Stimulated activated CD8-positive, alpha-beta memory T cell treated with anti-CD3 and anti-CD28 coated beads, Interleukin-12 subunit alpha, Interleukin-12 subunit beta, amount 100 ng/mL, for 24 hours (primary cell): ENCODE measurements around the gene AADAC.
"Not testable (repeated sequence)": the region's sequence is repeated elsewhere in the genome, so short reads cannot be mapped to it uniquely, and the experiment has no call there.

Experiments used
- DNase-seq: peaks from one replicate; pipeline ENCODE4 v3.0.0-alpha.2; 2020; ENCODE audit errors: extremely low read depth

The AADAC gene

DNA sequence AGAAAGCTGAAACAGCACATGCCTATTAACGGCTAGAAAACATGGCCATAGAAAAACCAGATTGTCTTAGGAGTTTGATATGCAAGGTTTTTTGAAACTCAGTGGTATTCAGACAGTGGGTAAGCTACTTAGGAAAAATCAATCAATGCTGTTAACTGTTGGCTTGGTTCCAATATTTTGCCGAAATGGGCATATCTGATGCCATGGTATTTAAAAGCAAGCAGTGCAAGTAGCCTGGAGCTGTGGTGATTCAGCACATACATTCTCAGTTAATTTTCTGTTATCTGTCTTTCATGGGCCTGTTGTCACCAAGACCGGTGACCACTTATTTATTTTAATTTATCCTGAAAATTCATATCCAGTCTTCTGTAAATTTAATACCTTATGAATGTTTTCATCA lies 42.2 kb downstream of the AADAC start:
- no peak for DNase-seq

- DNase-seq = no peak
Observed at GRCh38 chr3:151856641-151857040, 42.7 kb downstream of the AADAC start.

- no peak for DNase-seq
Observed at GRCh38 chr3:151859233-151859673, 45.3 kb downstream of the AADAC start.

GRCh38 chr3:151859905-151860304 lies 46.0 kb downstream of the AADAC start:
- no peak for DNase-seq

GRCh38 chr3:151863611-151864010 lies 49.7 kb downstream of the AADAC start:
- DNase-seq = no peak

GRCh38 chr3:151864423-151865101 lies 50.6 kb downstream of the AADAC start:
- no peak for DNase-seq

DNA sequence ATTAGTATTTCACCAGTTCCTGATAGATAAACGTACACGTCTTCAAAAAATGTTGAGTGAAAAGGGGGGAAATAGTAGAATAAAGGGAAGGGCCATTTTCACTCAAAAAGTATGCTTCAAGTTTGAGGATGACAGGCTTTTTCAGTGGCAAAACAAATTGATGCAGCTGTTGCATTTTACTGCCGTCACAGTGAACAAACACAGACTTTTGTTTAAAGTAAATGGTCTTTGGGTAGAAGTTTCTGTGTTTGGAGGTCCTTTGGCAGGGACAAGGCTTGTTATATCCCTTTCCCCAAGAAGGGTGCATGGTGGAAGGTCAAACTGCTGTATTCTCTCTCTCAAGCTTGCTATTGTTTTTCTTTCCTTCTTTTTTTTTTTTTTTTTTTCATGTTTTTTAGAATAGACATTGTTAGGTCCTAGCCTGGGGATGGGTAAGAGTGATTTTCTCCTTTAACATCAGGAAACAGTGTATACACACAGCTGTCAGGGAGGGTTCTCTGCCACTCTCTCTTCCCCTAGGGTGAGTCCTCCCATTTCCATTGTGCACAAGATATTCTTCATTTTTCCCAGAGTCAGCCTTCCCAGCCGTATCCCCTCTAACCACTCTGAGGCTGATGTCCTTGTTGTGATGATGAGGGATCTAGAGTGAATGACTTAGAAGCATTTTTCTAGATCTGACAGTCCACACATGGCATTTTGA lies 52.9 kb downstream of the AADAC start:
- DNase-seq = no peak

DNA sequence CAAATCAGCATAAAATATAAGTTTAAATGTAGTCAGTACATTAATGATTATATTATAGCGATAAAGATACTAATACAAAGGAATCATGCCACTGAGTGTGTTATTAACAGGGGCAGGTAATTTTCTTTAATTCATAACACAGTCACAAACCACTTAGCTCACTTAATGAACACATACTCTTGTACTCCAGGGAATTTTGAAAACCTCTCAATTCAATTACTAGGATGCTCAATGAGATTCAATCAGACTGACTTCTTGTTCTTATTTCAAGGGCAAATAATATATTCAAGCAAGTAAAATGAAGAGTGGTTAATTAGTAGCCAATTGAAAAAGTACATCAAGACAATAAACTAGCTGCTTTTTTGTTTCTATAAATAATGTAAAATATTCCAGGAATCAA lies 53.8 kb downstream of the AADAC start:
- no peak for DNase-seq

- DNase-seq = no peak
Observed at GRCh38 chr3:151869181-151869580, 55.3 kb downstream of the AADAC start.

GRCh38 chr3:151871639-151872468 lies 57.9 kb downstream of the AADAC start:
- DNase-seq = no peak

DNA sequence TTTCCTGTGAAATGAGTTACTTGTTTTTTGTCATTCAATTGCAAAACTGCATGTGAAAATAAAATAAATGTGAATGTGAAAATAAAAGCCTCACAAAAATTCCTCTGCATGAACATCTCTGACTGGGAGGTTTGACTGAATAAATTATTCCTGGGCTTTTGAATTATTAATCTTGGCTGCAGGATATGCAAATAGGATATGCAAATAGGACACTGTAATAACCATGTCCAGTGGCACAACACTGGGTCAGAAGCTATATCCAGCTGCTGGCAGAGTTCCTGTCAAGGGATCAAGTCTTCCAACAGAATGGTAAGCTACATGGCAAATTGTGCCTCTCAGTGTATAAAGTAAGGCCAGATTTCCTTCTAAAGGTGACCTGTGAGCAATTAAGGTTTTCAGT lies 59.5 kb downstream of the AADAC start, which contains the start of gene SUCNR1:
Gene SUCNR1 (plus strand): TSS at position 246 of the 400 bp plus-strand sequence. CDS start 6,250 bp downstream, outside the sequence.
- no peak for DNase-seq

DNA sequence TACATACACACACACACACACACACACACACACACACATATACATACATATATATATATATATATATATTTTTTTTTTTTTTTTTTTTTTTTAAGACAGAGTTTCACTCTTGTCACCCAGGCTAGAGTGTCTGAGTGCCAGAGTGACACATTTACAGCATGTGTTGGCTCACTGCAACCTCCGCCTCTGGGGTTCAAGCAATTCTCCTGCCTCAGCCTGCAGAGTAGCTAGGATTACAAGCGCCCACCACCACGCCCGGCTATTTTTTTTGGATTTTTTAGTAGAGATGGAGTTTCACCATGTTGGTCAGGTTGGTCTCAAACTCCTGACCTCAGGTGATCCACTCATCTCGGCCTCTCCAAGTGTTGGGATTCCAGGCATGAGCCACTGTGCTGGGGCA lies 60.2 kb downstream of the AADAC start:
- DNase-seq = not testable (repeated sequence)

DNA sequence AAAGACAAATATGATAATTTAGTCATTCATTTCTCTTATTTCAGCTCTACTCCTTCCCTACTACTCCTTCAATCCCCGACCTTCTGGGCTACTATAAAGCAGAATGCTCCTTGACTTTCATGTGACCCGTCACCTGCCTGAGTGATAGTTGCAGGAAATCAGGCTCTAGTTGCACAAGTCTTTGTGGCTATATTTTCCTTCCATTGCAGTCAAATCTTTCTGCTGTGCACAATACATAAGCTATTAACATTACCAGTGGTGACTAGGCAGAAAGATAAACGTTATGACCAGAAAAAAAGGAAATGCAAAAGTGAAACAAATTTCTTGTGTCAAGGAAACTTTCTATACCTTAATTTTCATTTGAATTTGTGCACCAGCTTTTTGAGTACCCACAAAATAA lies 61.8 kb downstream of the AADAC start:
- DNase-seq = no peak

- no peak for DNase-seq
Observed at GRCh38 chr3:151877269-151877668, 63.4 kb downstream of the AADAC start.
